NCI-H1092 (cell line): ENCODE results near the gene CNDP1.

Experiments used
- DNase-seq: peaks from one replicate; lab custom pipeline; 2025; lab: John Stamatoyannopoulos, UW

The CNDP1 gene

DNA sequence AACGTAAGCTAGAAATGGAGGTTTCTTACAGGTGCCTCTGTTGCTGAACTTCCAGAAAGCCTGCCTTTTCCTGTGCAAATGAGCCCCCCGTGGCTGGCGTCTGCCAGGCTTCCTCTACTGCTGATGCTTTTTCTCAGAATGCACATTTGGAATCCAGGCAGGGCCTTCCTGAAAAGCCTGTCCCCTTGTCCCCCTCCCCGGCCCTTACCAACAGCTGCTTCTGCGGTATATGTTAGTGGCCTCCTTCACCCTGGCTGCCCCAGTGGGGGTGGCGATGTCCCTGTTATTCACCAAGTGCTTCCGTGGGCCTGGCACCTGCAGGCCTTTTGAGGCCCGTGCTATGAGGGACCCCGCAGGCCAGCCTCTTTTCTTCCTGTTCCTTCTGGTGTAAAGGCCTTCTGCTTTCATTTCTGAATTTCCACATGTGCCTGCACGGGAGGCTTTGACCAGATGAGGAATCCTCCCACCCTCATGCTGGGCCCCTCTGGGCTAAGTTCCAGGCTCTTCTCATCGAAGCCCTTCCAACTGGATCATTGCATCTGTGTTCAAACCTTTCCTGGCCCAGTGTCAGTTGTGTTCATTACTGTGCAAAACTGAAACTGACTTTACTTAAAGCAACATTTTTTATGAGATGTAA, 27.7 kb upstream of the CNDP1 start:
- no peak for DNase-seq

DNA sequence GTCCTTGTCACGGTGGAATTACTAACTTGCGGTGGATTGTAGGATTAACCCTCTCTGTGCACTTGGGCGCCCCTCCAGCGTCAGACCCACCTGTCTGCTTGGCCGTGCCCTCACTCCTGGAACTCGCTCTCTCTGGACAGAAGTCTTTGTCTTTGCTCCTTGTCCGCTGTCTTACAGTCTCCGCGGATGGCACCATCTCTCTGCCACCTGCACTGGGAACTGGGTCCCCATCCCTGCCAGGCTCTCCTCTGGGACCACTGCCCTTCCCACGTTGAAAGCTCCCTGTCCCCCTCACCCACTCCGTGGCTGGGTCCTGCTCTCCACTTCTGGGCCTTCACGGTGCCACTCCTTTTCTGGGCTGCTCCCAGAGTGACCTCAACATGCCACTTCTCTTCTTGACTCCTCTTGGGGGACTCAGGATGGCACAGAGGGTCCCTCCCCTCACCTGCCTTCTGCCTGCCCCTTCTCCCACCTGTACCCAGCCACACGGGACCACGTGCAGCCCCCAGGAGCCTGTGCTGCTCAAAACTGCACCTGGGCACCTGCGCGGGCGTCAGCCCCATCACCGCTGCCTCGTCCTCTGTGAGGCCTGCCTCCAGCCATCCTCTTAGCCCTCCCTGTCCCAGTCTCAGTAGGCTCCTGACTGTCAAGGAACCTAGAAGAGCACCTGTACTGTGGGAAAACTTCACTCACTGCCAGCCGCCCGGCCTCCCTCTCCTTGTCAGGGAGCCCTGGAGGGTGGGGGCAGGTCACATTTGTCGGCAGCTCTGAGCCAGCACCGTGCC, 27.0 kb upstream of the CNDP1 start:
- DNase-seq: no peak

DNA sequence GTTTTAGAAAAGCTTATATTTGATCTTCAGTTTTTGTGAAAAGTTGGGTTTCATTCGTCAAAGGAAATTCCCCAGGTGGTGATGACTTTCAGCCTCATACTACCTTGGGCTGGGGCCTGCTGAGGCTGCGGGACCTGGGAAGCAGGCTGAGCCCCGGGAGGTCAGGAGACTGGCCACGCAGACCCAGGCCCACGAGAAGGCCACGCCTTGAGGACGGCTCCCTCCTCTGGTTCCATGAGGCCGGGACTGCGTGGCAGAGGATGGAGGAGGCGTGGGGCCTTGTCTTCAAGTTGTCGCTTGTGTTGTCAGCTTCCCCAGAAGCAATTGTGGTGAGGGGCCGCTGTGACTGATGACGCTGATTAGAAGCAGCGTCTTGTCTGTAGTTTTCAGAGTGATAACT, 26.4 kb upstream of the CNDP1 start:
- DNase-seq: no peak

DNA sequence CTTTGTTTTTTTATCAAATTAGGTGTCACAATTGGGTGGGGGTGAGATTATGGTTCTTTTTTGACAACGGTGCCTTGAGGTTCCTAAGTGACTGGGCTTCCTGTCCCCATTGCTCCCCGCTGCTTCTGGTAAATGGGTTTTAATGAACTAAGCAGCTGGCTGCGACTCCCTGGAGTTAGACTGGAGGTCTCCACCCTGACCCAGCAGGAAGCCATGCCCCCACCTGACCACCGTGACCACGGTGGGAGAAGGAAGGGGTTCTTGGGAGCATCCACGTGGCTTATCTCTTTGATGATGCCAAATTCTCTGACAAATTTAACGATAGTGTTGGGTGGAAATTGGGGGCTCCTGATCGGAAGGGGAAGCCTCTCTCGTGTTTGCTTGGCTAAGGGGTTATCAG, 25.9 kb upstream of the CNDP1 start:
- no peak for DNase-seq

DNA sequence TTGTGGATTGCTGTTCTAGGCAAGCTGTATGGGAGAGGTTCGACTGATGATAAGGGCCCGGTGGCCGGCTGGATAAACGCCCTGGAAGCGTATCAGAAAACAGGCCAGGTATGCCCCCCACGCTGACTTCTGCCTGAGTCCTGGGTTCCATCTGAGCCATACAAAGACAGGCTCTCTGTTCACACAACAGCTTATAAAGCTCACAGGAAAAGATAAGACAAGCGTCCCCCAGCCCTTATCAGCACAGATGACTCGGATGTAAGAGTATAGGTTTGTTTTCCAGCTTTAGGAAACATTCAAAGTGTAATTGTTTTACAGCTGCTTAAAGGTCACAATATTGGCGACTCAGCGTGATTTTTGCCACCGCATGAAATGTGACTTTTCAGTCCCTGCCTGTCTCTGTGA, 25.5 kb upstream of the CNDP1 start:
- no peak for DNase-seq

DNA sequence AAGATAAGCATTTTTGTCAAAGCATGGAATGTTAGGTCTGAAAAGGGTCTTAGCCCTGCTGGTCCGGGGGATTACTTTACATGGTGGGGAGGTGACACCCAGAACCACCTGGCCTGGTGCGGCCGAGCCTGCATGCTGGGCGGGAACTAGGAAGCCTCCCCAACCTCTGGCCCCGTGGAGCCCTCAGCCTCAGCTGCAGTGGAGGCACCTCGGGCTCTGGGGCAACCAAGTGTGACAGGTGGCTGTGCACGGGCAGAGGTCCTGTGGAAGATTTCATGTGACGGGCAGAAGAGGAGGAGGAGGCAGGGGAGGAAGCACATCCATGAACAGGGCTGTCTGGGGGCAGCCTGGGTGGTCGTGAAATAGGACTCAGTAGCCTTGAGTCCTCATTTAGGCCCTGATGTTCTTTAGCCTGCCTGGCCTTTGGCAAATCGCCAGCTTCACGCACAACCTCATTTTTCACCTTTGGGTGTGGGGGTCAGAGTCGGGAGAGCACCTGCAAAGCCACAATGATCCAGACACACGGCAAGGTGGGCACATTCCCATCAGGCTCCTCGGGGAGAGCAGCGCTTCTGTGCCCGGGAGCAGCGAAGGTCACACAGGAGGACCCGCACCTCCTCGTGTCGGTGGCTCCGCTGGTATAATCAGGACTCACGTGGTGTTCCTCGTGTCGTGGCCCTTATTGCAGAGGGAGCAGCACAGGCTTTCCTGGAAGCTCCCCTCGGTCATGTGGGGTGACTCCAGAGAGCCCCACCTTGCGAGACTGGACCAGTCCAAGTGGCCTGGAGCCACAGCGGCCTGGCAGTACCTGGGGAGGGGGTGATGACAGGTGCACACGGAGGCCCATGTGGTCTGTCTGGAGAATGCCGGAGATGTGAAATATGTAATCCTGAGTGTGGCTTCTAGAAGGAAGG, 24.2 kb upstream of the CNDP1 start:
- no peak for DNase-seq

DNA sequence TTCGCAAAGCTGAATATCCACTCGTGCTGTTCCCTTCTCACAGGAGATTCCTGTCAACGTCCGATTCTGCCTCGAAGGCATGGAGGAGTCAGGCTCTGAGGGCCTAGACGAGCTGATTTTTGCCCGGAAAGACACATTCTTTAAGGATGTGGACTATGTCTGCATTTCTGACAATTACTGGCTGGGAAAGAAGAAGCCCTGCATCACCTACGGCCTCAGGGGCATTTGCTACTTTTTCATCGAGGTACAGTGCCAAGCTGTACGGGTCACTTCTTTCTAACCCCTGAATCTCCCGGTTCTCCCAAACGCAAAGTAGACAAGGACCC, 23.6 kb upstream of the CNDP1 start:
- DNase-seq: no peak

DNA sequence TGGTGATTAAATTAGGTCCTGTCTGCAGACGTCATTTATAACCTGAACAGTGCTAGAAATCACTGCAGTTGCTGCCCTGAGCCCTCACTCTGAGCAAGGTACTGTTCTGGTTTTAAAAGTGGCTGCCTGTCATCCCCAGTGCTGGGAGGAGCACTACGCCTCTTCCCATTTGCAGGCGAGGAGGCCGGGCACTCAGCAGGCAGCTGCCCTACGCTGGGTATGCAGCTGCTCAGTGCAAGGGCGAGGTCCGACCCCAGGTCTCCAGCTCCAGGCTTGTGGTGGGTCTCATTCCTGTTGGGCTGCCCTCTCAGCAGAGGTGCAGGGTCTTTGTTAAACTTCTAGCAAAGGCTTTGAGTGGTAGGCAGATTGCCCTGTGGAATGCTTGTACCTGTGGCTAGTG, 22.5 kb upstream of the CNDP1 start:
- DNase-seq: no peak

DNA sequence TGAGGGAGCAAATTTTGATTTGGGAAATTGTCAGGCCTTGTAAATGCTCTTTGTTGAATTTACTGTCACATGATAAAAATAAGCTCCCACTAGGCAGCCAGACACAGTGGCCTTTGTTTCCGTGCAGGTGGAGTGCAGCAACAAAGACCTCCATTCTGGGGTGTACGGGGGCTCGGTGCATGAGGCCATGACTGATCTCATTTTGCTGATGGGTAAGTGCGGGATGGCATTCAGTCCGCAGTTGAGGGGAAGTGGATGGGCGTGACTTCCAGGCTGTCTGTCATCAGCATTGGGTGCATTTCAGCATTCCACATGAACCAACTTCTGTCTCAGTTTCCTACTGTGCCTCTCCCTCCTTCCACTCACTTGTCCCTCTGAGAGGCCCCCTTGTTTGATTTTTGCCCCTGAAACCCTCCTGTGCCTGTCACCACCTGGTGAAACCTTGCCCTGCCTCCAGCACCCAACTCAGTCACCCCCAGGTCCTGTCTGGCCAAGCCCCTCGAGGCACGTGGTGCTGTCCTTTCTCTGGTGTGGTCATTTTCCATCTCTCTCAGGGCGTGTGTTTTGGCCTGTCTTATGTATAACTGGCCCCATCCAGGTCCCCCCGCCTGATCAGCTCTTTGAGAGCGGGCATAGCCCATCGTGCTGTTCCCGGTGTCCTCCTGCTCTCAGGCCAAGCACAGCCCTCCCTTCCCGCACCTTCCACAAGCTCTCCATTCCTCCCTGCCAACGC, 21.8 kb upstream of the CNDP1 start:
- DNase-seq: no peak

DNA sequence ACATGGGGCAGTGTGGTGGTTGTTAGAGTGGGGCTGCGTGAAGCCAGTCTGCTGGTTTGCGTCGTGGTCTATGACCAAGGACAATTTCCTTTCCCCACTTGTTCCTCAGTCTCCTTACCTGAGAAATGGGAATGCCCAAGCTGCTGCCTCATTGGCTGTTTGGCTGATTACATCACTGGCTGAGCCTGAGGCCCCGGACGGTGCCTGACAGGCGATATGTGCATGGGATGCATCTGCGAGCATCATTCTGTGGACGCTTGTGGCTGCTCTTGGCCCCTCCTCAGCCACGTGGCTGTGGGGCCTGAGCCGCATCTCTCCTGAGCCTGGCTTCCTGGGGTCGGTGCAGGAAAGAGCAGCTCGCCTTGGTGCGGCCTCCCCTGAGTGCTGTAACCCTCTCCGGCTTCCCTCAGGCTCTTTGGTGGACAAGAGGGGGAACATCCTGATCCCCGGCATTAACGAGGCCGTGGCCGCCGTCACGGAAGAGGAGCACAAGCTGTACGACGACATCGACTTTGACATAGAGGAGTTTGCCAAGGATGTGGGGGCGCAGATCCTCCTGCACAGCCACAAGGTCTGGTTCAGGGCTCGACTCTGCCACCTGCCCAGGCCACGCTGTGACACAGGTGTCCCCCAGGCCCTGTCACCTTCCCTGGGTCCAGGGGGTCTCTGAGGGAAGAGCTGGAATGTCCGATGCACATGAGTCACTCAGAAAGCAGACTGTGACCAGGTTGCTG, 21.0 kb upstream of the CNDP1 start:
- no peak for DNase-seq

DNA sequence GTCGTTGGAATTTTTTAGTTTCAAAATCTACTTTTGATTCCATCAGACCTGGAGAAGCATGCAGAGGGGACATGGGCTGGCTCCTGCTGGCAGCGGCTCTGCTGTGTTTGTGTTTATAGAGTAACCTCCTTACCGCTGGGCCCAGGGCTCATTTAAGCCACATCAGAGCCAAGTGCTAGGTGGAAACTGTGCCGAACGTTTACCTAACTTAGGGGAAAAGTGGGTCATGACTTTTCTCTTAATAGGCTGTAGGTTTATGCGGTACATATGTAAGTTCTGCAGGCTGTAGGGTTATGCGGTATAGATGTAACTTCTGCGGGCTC, 20.5 kb upstream of the CNDP1 start:
- no peak for DNase-seq

DNA sequence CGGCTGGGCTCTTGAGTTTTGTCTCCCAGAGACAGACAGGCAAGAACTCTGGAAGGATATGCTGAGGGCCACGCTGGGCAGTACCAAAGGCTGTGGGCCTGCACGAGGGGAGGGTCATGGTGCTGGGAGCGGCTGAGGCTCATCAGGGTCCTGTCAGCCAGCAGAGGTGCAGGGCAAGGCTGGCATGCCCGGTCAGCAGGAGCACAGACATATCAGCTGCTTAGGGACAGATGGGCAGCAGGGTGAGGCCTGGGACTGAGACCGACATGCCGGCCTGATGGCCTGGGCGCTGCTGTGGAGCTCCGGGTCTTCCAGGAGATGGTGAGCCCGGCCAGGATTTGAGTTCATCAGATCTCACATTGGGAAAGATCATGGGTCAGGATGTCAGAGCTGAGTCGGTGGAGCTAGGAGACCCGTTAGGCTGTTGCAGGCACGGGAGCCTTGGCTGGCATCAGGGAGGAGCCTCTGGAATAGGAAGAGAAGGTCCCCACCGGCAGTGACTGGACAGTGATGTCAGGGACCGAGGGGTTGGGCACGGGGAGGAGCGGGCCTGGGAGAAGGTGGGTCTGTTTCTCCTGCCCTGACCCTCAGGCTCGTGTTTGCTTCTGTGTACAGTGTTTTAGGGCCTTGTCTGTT, 19.3 kb upstream of the CNDP1 start:
- DNase-seq: no peak

DNA sequence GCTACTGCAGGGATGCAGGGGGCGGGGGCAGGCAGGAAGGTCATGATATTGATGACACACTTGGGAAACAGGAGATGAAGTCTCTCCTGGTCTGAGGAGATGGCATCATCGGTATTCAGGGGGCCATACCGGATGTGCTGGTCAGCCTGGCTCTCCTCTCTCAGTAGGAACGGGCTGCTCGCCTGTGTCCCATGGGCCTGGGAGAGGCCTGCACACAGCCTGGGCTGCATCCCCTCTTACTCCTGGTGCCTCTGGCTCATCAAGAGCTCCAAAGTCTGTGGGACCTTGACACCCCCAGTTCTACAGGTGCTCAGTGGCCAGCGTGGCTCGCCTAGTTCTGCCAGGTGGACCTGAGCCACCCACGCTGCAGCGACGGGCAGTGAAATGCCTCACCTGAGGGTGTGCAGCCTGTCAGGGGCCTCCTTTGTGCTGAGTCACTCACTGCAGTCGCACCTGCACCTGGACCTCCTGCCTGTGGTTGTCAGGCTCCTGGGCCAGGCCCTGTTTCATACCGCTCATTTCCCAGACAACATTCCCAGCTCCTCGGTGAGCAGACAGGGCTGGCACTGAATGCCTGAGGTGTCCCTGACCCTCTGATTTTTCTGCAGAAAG, 18.6 kb upstream of the CNDP1 start:
- DNase-seq: no peak

DNA sequence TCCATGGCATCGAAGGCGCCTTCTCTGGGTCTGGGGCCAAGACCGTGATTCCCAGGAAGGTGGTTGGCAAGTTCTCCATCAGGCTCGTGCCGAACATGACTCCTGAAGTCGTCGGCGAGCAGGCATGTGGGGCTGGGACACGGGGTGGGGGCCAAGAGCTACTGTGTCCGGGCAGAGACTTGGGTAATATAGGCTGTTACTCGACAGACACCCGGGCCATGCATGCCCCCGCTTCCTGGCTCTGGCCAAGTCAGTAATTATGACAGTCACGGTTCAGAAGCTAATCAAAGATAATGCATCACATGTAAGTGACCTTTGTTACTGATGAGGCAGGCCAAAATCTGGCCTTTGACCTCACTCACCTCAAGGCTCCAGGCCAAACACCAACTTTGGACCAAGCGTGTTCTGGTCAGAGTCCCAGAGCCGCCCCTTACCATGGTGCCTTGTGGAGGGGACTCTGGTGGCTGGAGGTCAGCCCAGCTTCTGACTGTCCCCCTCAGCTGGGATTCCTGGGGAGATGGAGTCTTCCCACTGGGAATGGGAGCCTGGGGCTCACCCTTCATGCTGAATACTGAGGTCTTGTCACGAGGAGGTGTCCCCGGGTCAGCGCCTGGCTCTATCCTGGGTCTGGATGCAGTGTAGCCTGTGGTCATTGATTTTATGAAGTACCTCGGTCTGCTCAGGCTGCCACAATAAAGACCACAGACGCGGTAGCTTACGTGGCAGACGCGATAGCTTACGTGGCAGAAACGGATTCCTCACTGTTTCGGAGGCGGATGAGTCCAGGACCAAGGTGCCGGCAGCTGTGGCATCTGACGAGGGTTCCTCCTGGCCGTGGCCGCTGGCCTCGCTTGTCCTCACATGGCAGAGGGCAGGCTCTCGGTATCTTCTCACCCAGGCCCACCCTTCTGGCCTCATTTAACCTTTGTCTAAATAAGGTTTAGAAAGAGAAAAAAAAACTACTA, 17.7 kb upstream of the CNDP1 start:
- no peak for DNase-seq

DNA sequence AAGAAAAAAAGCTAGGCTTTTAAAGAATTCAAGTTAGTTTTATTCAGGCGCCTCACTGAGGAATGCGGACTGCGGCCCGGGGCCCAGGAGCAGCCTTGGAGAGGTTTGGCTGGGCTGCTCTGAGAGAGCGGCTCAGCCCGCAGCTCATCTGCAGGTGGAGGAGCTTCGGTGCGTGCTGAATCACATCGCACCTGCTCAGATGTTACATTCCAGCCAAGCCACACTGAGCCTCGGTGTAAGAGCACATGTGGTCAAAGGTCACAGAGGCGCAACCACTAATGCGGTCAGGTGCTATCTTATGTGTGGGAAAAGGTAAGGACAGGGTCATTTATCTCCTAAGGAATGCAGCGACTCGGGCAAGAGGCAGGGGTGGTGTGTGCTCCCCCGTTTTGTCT, 17.1 kb upstream of the CNDP1 start:
- DNase-seq: no peak

DNA sequence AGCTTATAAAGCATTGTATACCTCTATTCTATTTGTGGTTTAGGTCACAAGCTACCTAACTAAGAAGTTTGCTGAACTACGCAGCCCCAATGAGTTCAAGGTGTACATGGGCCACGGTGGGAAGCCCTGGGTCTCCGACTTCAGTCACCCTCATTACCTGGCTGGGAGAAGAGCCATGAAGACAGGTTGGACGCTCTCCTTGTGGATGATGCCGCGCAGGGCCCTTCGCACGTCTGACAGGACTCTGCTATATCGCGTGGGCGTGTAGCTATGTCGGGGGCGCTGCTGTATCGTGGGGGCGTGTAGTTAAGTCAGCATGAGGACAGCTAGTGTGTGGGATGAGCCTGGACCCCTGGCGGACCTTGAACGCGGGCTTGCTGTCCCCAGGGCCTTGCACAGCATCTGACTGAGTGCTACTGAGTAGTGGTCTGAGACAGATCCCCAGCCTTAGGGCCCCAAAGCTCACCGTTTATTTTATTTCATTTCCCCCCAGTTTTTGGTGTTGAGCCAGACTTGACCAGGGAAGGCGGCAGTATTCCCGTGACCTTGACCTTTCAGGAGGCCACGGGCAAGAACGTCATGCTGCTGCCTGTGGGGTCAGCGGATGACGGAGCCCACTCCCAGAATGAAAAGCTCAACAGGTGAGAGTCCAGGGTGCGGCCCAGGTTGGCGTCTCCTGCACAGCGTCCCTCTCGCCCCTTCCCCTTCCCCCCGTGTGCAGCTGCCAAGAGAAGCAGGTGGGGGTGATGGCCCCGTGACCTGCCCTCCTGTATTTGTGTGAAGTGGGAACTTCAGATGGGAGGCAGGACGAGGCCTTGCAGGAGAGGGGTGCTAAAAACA, 15.6 kb upstream of the CNDP1 start:
- DNase-seq: no peak

DNA sequence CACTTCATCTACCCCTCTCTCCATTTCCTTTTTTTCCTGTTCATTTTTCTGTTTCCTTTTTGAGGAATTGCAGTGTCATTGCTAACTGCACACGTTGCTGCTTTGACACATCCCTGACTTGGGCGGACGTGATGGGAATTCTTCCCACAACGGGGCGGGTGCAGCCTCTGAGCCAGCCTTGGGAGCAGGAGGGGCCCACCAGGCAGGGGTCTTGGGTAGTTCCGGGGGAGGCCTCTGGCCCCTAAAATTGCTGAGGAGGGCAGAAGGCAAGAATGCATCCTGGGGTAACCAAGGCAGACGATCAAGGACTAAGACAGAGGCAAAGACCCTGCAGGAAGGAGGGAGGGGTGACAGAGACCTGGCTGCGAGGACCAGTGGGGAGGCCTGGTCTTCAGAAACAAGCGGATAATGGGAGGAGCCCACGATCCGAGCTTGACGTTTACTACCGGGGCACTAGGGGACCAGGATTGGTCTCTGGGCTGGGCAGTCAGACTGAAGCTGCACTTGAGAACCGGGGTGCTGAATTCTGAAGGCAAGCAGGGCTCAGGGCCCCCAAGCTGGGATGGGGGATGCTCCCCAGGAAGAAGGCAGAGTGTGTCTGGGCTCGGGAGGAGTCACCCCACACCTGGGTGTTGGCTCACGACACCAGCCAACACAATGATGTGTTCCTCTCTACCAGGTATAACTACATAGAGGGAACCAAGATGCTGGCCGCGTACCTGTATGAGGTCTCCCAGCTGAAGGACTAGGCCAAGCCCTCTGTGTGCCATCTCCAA, 14.8 kb upstream of the CNDP1 start:
- DNase-seq: no peak
